ENCODE measurements around the gene AGRP.
"Not testable (repeated sequence)": the region's sequence is repeated elsewhere in the genome, so short reads cannot be mapped to it uniquely, and the experiment has no call there.

AGRP gene

GRCh38 chr16:67483150-67483549 lies at the start of gene AGRP:
AGRP (minus strand) TSS chr16:67483547; CDS start chr16:67483398, 149 bp downstream.
- DNase-seq, result no peak

DNA sequence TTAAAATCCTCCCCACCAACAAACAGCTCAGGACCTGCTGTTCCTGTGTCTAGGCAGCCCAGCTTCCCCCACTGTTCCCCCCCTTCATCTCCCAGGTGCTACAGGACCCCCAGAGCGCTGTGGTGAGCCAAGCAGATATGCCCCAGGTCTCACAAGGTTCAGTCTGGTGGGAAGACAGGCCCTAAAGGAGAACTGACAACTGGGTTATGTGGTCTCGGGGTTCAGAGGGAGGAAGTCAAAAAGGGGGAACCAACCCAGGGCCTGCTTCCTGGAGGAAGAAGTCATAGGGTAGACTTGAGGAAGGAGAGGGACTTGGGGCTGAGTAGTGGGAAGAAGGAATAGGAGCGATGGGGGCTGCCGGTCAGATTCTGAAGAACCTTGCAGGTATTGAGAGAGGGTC lies 47.9 kb upstream of the AGRP start:
- no peak for DNase-seq

GRCh38 chr16:67530013-67530939 lies 46.9 kb upstream of the AGRP start:
- DNase-seq, result peak; percentile 57

GRCh38 chr16:67529582-67530012 lies 46.2 kb upstream of the AGRP start:
- DNase-seq, result no peak

DNA sequence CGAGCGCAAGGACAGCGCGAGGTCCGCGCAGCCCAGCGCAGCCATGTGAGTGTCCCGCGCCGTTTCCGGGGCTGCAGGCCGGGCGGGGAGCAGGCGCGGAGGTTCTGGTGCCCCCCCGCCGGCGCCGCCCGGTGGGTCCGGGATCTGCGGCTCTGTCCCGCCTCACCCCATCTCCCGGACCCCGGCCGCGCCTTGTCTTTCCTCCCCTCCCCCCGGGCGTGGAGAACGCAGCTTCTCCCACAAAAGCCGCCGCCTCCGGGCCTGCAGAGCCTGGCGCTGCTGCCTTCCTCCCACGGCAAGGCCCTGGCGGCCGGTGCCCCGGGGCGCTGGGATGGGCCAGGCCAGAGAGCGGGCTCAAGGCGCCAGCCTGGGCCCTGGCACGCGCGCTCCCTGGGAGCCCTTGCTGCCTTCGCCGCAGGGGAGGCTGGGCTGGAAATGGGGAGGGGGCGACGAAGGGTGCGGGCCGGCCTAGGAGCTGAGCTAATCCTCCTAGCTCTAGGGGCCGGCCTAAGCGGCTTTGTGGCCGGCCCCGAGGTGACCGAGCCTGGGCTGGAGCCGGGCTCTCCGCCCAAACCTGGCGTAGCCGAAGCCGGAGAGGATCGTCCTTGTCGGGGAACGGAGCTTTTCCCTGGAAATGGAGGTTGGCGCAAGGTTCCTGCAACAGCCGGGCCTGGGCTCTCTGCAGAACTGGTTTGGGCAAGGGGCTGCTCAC lies 45.7 kb upstream of the AGRP start:
- no peak for DNase-seq

DNA sequence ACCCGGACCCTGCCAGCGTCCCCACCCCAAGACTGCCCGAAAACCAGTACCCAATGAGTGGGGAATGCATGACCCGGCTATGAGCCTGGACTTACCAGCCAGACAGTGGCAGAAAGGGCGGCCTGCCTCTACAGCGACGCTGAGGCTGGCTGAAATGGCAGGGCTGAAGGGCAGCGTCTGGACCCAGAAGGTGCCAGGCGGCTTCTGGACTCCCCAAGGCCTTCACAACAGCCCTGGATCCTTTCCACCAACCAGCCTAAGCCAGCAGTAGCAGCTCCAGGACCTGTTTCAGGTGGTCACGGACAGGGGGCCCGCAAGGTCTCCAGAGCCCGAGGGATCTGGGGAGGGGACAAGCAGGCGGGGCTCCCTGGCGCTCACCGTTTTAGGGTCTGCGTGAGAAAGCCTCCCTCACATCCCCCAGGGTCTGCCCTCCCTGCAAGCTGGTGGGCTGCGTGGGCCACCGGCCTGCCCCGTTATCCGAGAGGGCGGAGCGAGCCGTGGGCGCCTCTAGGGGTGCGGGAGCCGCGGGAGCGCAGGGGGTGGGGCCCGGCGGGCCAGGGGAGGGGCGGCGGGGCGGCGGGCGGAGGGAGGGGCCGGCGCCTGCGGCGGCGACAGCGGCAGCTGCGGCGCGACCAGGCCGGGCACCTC lies 45.0 kb upstream of the AGRP start, which contains the start of gene RIPOR1:
TSS of gene RIPOR1 (plus strand) at position 608 of the 648 bp plus-strand sequence. CDS start 9,618 bp downstream, outside the sequence.
- DNase-seq, result peak; percentile 48

DNA sequence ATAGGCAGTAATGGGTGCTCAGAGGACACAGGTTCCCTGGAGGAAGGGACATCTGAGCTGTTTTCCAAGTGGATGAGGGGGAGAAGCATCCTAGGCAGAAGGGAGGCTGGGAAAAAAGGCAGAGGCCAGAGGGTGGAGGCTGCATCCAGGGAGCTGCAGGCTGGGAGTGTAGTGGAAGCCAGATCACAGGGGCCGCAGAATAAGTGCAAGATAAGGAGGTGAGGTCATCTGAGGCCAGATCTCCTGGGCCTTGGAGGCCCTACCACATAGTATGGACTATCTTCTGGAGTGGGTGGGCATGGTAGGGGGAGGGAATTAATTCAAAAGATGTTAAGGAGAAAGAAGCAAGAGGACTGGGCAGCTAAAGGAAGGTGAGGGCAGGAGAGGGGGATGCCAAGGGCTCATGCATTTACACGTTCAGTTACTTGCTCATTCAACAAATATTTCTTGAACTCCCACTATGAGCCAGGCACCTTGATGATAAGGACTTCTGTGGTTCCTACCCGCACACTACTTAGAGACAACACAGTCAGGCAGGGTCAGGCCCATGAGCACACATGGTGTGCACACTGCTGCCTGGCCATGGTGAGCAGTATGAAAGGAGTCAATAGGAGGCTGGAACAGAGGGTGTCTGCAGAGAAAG lies 42.9 kb upstream of the AGRP start:
- DNase-seq, result no peak

DNA sequence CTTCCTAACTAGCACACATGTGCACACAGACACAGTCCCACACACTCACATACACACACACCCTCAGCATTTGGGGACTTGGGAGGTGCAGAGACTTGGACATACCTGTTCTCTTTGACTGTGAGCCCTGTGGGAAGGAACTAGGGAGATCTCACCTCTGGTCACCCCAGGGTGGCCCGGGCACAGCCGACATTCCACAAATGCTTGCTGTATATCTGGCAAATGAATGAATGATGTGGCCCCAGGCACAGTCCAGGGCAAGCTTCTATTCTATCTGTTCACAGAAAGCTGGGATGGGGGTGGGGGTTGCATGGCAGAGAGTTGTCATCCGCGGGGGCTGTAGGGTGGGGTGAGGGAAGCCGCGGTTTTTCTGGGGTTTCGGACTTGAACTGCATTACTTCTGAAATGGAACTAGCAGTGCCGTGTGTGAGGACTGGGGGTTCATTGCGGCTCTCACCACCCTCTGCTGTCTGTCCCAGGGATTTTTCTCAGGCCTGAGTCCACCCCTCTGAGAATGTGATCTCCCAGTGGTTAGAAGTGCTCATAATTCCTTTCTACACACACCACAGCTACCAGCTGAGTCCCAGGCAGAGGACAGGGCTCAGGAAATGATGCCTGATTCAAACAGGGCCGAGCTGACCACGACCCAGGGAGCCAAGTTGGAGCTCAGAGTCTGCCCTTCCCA lies 42.0 kb upstream of the AGRP start:
- DNase-seq, result no peak

DNA sequence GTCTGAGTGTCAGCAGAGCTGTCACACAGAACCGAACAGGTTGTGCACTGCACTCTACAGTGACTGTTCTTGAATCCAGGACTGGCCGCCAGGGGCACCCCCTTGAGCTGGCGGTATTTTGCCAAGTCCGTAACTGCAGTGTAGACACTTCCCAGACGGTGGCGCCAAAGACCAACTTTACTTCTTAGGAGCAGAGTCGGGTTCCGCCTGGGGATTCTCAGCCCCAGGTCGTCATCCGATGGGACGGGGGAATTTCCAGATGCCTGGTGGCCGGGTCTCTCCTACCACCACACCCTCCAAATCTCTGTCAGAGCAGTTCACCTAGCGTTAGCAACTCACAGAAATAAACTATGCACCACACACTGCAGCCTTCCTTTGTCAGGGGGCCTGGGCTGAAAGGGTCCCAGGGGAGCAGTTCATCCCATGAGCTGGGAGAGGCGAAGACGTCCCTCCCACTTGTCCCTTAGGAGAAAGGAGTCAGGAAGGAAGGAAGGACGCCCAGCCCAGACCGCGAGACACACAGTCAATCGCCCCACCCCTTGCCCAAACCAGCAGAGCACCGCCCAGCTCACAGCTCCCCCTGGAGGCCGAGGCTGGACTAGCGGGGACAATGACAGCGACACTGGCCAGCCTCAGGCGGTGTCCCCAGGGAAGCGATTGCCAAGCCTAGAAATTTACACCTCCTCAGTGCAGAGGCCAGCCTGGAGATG lies 37.9 kb upstream of the AGRP start:
- peak; percentile 98 for DNase-seq

GRCh38 chr16:67519242-67519641 lies 35.9 kb upstream of the AGRP start:
- no peak for DNase-seq

DNA sequence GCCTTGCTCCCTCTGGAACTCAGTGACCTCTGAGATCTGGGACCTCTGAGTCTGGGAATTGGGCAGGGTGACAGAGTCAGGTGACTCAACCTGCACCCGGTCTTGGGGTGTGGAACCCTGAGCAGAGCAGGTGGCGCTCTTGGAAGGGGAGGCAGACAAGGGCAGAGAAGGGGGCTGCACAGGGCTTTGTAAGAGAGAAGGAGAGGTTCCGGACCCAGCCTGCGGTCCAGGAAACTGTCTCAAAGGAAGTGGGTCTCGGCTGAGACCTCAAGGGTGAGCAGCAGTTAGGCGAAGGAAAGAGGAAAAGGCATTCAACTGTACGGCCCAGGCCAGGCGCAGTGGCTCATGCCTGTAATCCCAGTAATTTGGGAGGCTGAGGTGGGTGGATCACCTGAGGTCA lies 35.3 kb upstream of the AGRP start:
- no peak for DNase-seq

GRCh38 chr16:67517661-67518423 lies 34.5 kb upstream of the AGRP start:
- DNase-seq, result no peak

- no peak for DNase-seq
Measured at GRCh38 chr16:67517155-67517445, 33.8 kb upstream of the AGRP start.

GRCh38 chr16:67516296-67517154 lies 33.2 kb upstream of the AGRP start:
- DNase-seq, result no peak

- peak; percentile 88 for DNase-seq
Measured at GRCh38 chr16:67514382-67514828, 31.1 kb upstream of the AGRP start.

DNA sequence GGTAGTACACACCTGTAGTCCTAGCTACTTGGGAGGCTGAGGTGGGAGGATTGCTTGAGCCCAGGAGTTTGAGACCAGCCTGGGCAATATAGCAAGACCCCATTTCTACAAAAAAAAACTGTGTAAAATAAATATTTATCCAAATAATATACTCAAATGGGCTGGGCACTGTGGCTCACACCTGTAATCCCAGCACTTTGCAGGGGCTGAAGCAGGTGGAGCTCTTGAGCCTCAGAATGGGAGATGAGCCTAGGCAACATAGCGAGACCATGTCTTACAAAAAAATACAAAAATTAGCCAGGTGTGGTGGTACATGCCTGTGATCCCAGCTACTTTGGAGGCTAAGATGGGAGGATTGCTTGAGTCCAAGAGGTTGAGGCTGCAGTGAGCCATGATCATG lies 30.5 kb upstream of the AGRP start:
- not testable (repeated sequence) for DNase-seq

- DNase-seq, result no peak
Measured at GRCh38 chr16:67509016-67509415, 25.7 kb upstream of the AGRP start.

GRCh38 chr16:67506468-67506867 lies 23.1 kb upstream of the AGRP start:
- DNase-seq, result no peak
